ENCODE measurements around the gene DOCK1.
A peak's percentile ranks its signal among the peaks of the same experiment; 100 is the strongest.

DOCK1 gene

GRCh38 chr10:127423218-127423915 is 518.1 kb downstream of the DOCK1 start:
- peaks cover 3% of the 10 kb centered on the region for H3K27me3 ChIP-seq
- peaks cover 6 to 9% of the 10 kb centered on the region in 2 experiments for H3K4me1 ChIP-seq (ENCODE audit: control insufficient read depth in 1 of 2, insufficient read depth in 1 of 2, low read depth in 1 of 2, low read length in 1 of 2)
- no peak overlapping the region for H3K27ac ChIP-seq
- TF ChIP-seq, protein P1, sequence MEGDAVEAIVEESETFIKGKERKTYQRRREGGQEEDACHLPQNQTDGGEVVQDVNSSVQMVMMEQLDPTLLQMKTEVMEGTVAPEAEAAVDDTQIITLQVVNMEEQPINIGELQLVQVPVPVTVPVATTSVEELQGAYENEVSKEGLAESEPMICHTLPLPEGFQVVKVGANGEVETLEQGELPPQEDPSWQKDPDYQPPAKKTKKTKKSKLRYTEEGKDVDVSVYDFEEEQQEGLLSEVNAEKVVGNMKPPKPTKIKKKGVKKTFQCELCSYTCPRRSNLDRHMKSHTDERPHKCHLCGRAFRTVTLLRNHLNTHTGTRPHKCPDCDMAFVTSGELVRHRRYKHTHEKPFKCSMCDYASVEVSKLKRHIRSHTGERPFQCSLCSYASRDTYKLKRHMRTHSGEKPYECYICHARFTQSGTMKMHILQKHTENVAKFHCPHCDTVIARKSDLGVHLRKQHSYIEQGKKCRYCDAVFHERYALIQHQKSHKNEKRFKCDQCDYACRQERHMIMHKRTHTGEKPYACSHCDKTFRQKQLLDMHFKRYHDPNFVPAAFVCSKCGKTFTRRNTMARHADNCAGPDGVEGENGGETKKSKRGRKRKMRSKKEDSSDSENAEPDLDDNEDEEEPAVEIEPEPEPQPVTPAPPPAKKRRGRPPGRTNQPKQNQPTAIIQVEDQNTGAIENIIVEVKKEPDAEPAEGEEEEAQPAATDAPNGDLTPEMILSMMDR (IDR thresholded peaks at IDR 0.05) = no peak
- no peak overlapping the region for H3K4me3 ChIP-seq (ENCODE audit: low read depth in 1 of 2, low read length in 1 of 2)
- H3K9me3 ChIP-seq = no peaks in the 10 kb centered on the region
- no peaks in the 10 kb centered on the region for H3K36me3 ChIP-seq

DNA sequence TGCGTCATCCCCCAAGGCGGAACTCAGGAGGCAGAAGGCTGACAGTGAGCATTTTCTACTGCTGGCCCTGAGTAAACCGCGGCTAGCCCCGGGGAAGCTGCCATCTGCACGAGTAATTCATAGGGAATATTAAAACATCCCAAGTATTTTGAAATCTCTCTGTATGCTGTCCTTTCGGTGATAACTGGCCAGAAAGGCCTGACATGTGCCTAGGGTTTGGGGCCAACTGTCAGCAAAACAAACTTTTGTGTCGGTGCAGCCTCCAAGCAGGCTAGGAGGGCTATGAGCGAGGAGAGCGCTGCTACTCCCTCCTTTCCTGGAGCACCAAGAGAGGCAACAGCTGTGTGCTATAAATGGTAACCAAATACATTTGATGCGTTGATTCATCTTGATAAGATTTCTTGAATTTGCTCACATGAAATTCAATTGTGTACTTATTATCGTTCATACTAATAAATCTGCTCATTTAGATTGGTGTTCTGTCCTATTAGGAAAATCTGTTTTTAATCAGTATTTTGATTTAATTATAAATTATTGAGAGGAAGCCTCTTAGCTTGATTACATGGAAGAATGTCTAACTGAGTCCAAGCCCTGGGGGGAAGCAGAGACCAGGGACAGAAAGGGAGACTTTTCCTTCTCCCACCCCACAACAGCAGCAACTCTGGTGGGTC is 519.5 kb downstream of the DOCK1 start:
- H3K27ac ChIP-seq = no peak overlapping the region
- no peak overlapping the region for H3K4me3 ChIP-seq (ENCODE audit: low read depth in 1 of 2, low read length in 1 of 2)
- H3K9me3 ChIP-seq = no peaks in the 10 kb centered on the region
- peaks cover 6 to 11% of the 10 kb centered on the region in 2 experiments for H3K4me1 ChIP-seq (ENCODE audit: control insufficient read depth in 1 of 2, insufficient read depth in 1 of 2, low read depth in 1 of 2, low read length in 1 of 2)
- peaks cover 3% of the 10 kb centered on the region for H3K27me3 ChIP-seq
- H3K36me3 ChIP-seq = no peaks in the 10 kb centered on the region
- TF ChIP-seq, protein P1 (IDR thresholded peaks at IDR 0.05) = no peak

DNA sequence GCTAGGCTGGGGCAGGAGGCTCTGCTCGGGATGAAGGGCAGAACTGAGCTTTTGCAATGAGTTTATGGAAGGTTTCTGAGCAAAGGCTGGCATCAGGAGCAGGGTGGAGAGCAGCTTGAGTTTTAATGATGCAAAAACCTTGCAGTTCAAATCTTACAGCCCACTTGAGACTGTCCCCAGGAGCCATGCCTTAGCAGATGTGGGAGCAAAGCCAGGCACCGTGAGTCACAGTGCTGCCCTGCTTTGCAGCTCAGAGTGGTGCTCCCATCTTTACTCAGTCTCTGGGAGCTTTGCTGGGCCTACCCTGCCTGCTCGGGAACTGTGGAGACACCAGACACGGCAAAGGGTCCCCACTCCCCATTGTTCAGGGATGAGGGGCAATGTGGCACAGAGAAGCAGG is 521.5 kb downstream of the DOCK1 start:
- H3K9me3 ChIP-seq = no peaks in the 10 kb centered on the region
- H3K27ac ChIP-seq = no peak overlapping the region
- H3K36me3 ChIP-seq = no peaks in the 10 kb centered on the region
- H3K4me1 ChIP-seq (ENCODE audit: control insufficient read depth in 1 of 2, insufficient read depth in 1 of 2, low read depth in 1 of 2, low read length in 1 of 2) = peaks cover 8 to 18% of the 10 kb centered on the region in 2 experiments
- no peak overlapping the region for H3K4me3 ChIP-seq (ENCODE audit: low read depth in 1 of 2, low read length in 1 of 2)
- peaks cover 3% of the 10 kb centered on the region for H3K27me3 ChIP-seq
- TF ChIP-seq, protein P1 (IDR thresholded peaks at IDR 0.05) = no peak

- H3K9me3 ChIP-seq = no peaks in the 10 kb centered on the region
- H3K36me3 ChIP-seq = no peaks in the 10 kb centered on the region
- peak overlapping the region; percentile 31 for H3K27ac ChIP-seq
- no peak overlapping the region for H3K4me3 ChIP-seq (ENCODE audit: low read depth in 1 of 2, low read length in 1 of 2)
- TF ChIP-seq, protein P1 (IDR thresholded peaks at IDR 0.05) = no peak
- peaks cover 20 to 29% of the 10 kb centered on the region in 2 experiments for H3K4me1 ChIP-seq (ENCODE audit: control insufficient read depth in 1 of 2, insufficient read depth in 1 of 2, low read depth in 1 of 2, low read length in 1 of 2)
- H3K27me3 ChIP-seq = peaks cover 3% of the 10 kb centered on the region
These were observed 522.7 kb downstream of the DOCK1 start for GRCh38 chr10:127427926-127428325.

- Histone ChIP-seq H3K36me3 (no peaks in the 10 kb centered on the region), H3K9me3 (no peaks in the 10 kb centered on the region), H3K4me1 (ENCODE audit: control insufficient read depth in 1 of 2, insufficient read depth in 1 of 2, low read depth in 1 of 2, low read length in 1 of 2) (peaks cover 22 to 33% of the 10 kb centered on the region in 2 experiments), H3K27ac (peak overlapping the region; percentile 31), H3K27me3 (peaks cover 2% of the 10 kb centered on the region), H3K4me3 (ENCODE audit: low read depth in 1 of 2, low read length in 1 of 2) (no peak overlapping the region)
- TF ChIP-seq, protein P1 (IDR thresholded peaks at IDR 0.05) = no peak
These were observed 523.3 kb downstream of the DOCK1 start for GRCh38 chr10:127428385-127428980.
